ENCODE data around the gene POP7.

POP7 gene

GRCh38 chr7:100679129-100679926 lies 26.6 kb upstream of the POP7 start:
- DNase-seq (ENCODE audit: low read depth in 3 of 3), result no peak

- no peak for DNase-seq (ENCODE audit: low read depth in 3 of 3)
Observed at GRCh38 chr7:100679927-100680575, 25.9 kb upstream of the POP7 start.

GRCh38 chr7:100680576-100681271 lies 25.2 kb upstream of the POP7 start:
- DNase-seq (ENCODE audit: low read depth in 3 of 3), result no peak

GRCh38 chr7:100681491-100682227 lies 24.3 kb upstream of the POP7 start:
- DNase-seq (ENCODE audit: low read depth in 3 of 3), result no peak

GRCh38 chr7:100682228-100682741 lies 23.6 kb upstream of the POP7 start:
- no peak for DNase-seq (ENCODE audit: low read depth in 3 of 3)

GRCh38 chr7:100682991-100683658 lies 22.8 kb upstream of the POP7 start:
- no peak for DNase-seq (ENCODE audit: low read depth in 3 of 3)

- no peak for DNase-seq (ENCODE audit: low read depth in 3 of 3)
Observed at GRCh38 chr7:100683659-100684533, 22.0 kb upstream of the POP7 start.

GRCh38 chr7:100684534-100685042 lies 21.3 kb upstream of the POP7 start:
- no peak for DNase-seq (ENCODE audit: low read depth in 3 of 3)

GRCh38 chr7:100685049-100685605 lies 20.8 kb upstream of the POP7 start:
- DNase-seq (ENCODE audit: low read depth in 3 of 3), result no peak

GRCh38 chr7:100685631-100686145 lies 20.2 kb upstream of the POP7 start:
- no peak for DNase-seq (ENCODE audit: low read depth in 3 of 3)

GRCh38 chr7:100686201-100686821 lies 19.6 kb upstream of the POP7 start:
- no peak for DNase-seq (ENCODE audit: low read depth in 3 of 3)

- no peak for DNase-seq (ENCODE audit: low read depth in 3 of 3)
Observed at GRCh38 chr7:100686822-100687211, 19.1 kb upstream of the POP7 start.

- DNase-seq (ENCODE audit: low read depth in 3 of 3), result no peak
Observed at GRCh38 chr7:100687261-100687660, 18.7 kb upstream of the POP7 start.

GRCh38 chr7:100687751-100688300 lies 18.1 kb upstream of the POP7 start:
- DNase-seq (ENCODE audit: low read depth in 3 of 3), result no peak

GRCh38 chr7:100688326-100688860 lies 17.5 kb upstream of the POP7 start:
- DNase-seq (ENCODE audit: low read depth in 3 of 3), result no peak

- no peak for DNase-seq (ENCODE audit: low read depth in 3 of 3)
Observed at GRCh38 chr7:100689230-100690135, 16.4 kb upstream of the POP7 start.
